Cardiac muscle cell (in vitro differentiated cells and primary cell): ENCODE measurements around the gene STAT5A. TPM values are rescaled to one million over a fixed set of nuclear protein-coding genes. Genes with fewer than 3 reads are reported as not detected.
"Not testable (repeated sequence)": the region's sequence is repeated elsewhere in the genome, so short reads cannot be mapped to it uniquely, and the experiment has no call there.

ENCODE experiments used
- DNase-seq, 2 donors: peaks; one replicate each; pipeline versions ENCODE4 v3.0.0 to v3.0.0-alpha.2; 2010 to 2017; ENCODE audit warnings: low read depth in 1 of 2, low spot score in 1 of 2
- H3K27ac ChIP-seq: fragments of 200-600 bp; sonication (generic); 2 replicates; pipeline ENCODE4 v1.5.1; 2016
- H3K27me3 ChIP-seq: fragments of 200-600 bp; sonication (generic); 2 replicates; pipeline ENCODE4 v1.6.0; 2016; ENCODE audit warnings: control low read depth
- H3K36me3 ChIP-seq: fragments of 200-600 bp; sonication (generic); 2 replicates; pipeline ENCODE4 v1.5.1; 2016; ENCODE audit warnings: control low read depth
- H3K4me1 ChIP-seq: fragments of 200-600 bp; sonication (generic); 2 replicates; pipeline ENCODE4 v1.8.1; 2017; ENCODE audit warnings: low read depth, mild to moderate bottlenecking, mixed run types
- H3K4me3 ChIP-seq: fragments of 200-600 bp; sonication (generic); 2 replicates; pipeline ENCODE4 v1.5.1; 2016; ENCODE audit warnings: mild to moderate bottlenecking
- H3K9me3 ChIP-seq: fragments of 200-600 bp; sonication (generic); 2 replicates; pipeline ENCODE4 v1.5.1; 2017; ENCODE audit warnings: low read depth, mild to moderate bottlenecking, control low read depth
- polyA plus RNA-seq: library from polyadenylated mRNA; unstranded; fragments of >200 nt; fragmentation: Nextera tagmentation; extraction: Ambion mirVana; gene quantifications from 2 replicates; pipeline ENCODE4 v1.2.1, GENCODE V29; 2016
- total RNA-seq: library from RNA; depleted of rRNA; stranded (reverse); fragments of >200 nt; gene quantifications from 2 replicates; pipeline ENCODE4 v1.2.3, GENCODE V29; 2016
- TF ChIP-seq, protein P1 (sequence below): IDR thresholded peaks from 2 replicates; pipeline ENCODE4 v1.5.1; 2012; ENCODE audit warnings: low read depth, mild to moderate bottlenecking, low read length

Gene STAT5A
- total and polyA plus RNA-seq, 2 experiments from 2014 or later, result 8.2 to 12.2 TPM

DNA sequence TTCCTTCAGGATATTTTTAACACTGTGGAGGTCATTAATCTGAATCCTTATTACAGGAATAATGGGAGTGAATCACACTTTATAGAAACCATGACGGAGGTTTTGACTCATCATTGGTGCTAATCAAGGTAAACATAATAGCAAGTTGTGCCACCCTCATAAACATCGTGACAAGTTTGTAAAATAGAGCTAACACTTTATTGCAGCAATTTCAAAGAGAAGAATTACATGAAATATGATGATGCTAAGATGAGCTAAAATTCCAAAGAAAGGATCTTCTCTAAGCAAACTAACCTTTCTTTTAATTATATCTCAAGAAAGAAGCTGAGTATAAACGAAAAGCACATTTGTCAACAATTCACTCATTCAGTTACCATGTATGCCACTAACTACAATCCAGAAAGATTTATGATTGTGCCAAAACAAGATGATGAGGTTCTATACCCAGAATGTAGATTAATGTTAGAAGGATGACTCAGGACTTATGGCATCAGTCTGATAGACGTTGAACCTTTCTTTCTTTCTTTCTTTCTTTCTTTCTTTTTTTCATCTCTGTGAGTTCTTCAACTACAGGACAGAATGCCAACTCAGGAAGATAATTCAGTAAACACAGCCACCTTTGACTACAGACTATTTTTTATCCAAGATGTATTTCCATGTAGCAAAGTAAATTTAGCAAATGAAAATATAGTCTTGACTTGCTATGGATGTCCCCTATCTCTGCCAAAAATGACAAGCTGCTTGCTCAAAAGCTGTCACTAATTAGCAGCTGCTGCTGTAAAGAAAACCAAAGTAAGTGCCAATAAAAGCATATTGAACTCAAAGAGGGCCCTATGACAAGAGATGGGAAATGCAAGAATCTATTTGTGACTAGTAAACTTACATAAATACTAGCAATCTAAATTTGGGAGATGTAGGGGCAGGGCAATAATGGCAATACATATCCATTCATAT lies 35.4 kb upstream of the STAT5A start:
- no peak for DNase-seq
- Histone ChIP-seq H3K27ac (no peak overlapping the region), H3K4me1 (no peaks in the 10 kb centered on the region), H3K36me3 (no peaks in the 10 kb centered on the region), H3K27me3 (no peaks in the 10 kb centered on the region), H3K9me3 (no peaks in the 10 kb centered on the region), H3K4me3 (no peak overlapping the region)
- TF ChIP-seq, protein P1, sequence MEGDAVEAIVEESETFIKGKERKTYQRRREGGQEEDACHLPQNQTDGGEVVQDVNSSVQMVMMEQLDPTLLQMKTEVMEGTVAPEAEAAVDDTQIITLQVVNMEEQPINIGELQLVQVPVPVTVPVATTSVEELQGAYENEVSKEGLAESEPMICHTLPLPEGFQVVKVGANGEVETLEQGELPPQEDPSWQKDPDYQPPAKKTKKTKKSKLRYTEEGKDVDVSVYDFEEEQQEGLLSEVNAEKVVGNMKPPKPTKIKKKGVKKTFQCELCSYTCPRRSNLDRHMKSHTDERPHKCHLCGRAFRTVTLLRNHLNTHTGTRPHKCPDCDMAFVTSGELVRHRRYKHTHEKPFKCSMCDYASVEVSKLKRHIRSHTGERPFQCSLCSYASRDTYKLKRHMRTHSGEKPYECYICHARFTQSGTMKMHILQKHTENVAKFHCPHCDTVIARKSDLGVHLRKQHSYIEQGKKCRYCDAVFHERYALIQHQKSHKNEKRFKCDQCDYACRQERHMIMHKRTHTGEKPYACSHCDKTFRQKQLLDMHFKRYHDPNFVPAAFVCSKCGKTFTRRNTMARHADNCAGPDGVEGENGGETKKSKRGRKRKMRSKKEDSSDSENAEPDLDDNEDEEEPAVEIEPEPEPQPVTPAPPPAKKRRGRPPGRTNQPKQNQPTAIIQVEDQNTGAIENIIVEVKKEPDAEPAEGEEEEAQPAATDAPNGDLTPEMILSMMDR, result no peak

DNA sequence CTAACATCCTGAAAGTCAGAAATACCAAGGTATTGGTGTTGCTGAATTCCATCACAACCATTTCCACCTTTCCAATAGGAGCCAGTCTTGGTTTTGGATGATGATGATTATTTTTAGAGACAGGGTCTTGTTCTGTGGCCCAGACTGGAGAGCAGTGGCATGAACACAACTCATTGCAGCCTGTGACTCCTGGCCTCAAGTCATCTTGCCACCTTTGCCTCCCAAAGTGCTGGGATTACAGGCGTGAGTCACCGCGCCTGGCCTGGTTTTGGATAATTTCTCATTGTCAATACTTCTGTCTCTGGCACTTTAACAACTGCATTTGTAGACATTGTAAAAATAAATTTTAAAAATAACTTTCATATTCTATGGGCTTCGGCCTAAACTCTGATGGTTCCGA lies 34.7 kb upstream of the STAT5A start:
- Histone ChIP-seq H3K36me3 (no peaks in the 10 kb centered on the region), H3K9me3 (no peaks in the 10 kb centered on the region), H3K4me1 (no peaks in the 10 kb centered on the region), H3K27me3 (no peaks in the 10 kb centered on the region), H3K4me3 (no peak overlapping the region), H3K27ac (no peak overlapping the region)
- TF ChIP-seq, protein P1, result no peak
- no peak for DNase-seq

DNA sequence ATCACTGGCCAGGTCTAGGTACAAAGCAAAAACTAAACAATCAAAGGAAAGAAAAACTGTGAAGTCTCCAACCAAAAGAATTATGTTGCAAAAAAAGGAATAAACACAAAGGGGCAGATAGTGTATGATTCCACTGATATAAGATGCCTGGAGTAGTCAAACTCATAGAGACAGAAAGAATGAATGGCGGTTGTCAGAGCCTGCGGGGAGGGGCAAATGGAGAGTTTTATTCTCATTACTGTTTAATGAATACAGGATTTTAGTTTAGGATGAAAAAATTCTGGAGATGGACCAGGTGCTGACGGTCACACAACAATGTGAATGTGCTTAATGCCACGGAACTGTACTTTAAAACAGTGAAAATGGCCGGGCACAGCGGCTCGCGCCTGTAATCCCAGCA lies 32.9 kb upstream of the STAT5A start:
- no peaks in the 10 kb centered on the region for H3K9me3 ChIP-seq
- no peaks in the 10 kb centered on the region for H3K36me3 ChIP-seq
- TF ChIP-seq, protein P1, result no peak
- no peak overlapping the region for H3K27ac ChIP-seq
- H3K4me3 ChIP-seq, result no peak overlapping the region
- DNase-seq, result no peak
- no peaks in the 10 kb centered on the region for H3K27me3 ChIP-seq
- no peaks in the 10 kb centered on the region for H3K4me1 ChIP-seq

DNA sequence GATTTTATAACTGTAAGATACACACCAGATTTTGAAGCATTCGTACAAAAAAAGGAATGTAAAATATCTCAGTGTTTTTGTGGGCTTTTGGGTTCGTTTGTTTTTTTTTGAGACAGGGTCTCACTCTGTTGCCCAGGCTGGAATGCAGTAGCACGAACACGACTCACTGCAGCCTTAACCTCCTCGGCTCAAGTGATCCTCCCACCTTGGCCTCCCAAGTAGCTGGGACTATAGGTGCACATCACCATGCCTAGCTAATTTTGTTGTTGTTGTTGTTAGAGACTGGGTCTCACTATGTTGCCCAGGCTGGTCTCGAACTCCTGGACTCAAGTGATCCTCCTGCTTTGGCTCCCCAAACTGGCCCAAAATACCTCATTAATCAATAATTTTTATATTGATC lies 28.0 kb upstream of the STAT5A start:
- Histone ChIP-seq H3K27ac (no peak overlapping the region), H3K9me3 (no peaks in the 10 kb centered on the region), H3K27me3 (no peaks in the 10 kb centered on the region), H3K36me3 (no peaks in the 10 kb centered on the region), H3K4me1 (no peaks in the 10 kb centered on the region), H3K4me3 (no peak overlapping the region)
- DNase-seq, result no peak
- TF ChIP-seq, protein P1, result no peak

DNA sequence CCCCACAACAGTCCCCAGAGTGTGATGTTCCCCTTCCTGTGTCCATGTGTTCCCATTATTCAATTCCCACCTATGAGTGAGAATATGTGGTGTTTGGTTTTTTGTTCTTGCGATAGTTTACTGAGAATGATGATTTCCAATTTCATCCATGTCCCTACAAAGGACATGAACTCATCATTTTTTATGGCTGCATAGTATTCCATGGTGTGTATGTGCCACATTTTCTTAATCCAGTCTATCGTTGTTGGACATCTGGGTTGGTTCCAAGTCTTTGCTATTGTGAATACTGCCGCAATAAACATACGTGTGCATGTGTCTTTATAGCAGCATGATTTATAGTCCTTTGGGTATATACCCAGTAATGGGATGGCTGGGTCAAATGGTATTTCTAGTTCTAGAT lies 23.9 kb upstream of the STAT5A start:
- not testable (repeated sequence) for H3K4me3 ChIP-seq, H3K36me3 ChIP-seq, H3K9me3 ChIP-seq, DNase-seq, H3K27me3 ChIP-seq, H3K27ac ChIP-seq, H3K4me1 ChIP-seq

DNA sequence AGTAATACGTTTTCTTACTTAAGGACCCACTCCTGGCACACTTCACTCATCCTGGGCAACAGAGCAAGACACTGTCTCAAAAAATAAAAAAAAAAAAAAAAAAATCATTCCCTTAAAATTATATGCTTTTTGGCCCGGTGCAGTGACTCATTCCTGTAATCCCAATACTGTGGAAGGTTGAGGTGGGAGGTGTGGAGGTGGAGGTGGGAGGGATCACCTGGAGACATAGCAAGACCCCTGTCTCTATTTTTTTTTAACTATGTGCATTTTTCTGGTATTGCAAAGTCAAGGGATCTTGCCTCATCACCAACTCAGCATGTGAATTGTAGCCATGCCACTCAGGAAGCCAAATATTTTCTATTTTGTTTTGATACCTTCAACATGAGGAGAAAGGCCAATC lies 21.8 kb upstream of the STAT5A start:
- H3K4me1 ChIP-seq, result peaks cover 7% of the 10 kb centered on the region
- H3K9me3 ChIP-seq, result no peaks in the 10 kb centered on the region
- peak overlapping the region; percentile 11 for H3K27ac ChIP-seq

More for the DNA sequence above, 21.8 kb upstream of the STAT5A start:
- no peaks in the 10 kb centered on the region for H3K36me3 ChIP-seq
- no peaks in the 10 kb centered on the region for H3K27me3 ChIP-seq
- DNase-seq, result no peak
- TF ChIP-seq, protein P1, result no peak
- no peak overlapping the region for H3K4me3 ChIP-seq
